Caki2 (cell line): ENCODE data around the gene MDM4. TPM values are rescaled to one million over a fixed set of nuclear protein-coding genes. Genes with fewer than 3 reads are reported as not detected.
A peak's percentile ranks its signal among the peaks of the same experiment; 100 is the strongest.
"Not testable (repeated sequence)": the region's sequence is repeated elsewhere in the genome, so short reads cannot be mapped to it uniquely, and the experiment has no call there.

Experiments
- DNase-seq: peaks from one replicate; pipeline ENCODE4 v3.0.0-alpha.2; 2015; ENCODE audit warnings: low read depth
- in situ Hi-C: cut with HindIII; loops from 2 replicates; pipeline ENCODE4 v1.10.0; 2016; ENCODE audit warnings: low sequenced_read_pairs, low pct_unique_long_range_greater_than_20kb, mixed read lengths
- total RNA-seq: library from RNA; depleted of rRNA; stranded (reverse); fragments of >200 nt; shearing (Covaris generic); gene quantifications from 2 replicates; pipeline ENCODE4 v1.2.3, GENCODE V29; 2014; ENCODE audit warnings: low replicate concordance

Gene MDM4
- total RNA-seq, 1 experiment from 2014 or later, result 1.9 TPM

DNA sequence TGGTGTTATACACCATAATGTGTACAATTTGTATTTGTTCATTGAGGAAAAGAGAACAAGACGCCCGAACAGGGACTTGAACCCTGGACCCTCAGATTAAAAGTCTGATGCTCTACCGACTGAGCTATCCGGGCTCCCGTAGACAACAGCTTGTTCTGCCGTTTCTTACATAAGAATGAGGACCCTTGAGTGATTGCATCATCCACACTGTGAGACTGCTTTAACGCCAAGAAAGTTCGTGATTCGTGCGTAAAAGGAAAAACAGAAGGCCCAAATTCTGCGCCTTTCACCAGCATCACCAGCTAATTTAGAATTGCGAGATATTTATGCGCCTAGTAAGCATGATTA is 9.3 kb upstream of the MDM4 start:
- DNase-seq, result peak; percentile 89
- in situ Hi-C loops, result no loop called here

DNA sequence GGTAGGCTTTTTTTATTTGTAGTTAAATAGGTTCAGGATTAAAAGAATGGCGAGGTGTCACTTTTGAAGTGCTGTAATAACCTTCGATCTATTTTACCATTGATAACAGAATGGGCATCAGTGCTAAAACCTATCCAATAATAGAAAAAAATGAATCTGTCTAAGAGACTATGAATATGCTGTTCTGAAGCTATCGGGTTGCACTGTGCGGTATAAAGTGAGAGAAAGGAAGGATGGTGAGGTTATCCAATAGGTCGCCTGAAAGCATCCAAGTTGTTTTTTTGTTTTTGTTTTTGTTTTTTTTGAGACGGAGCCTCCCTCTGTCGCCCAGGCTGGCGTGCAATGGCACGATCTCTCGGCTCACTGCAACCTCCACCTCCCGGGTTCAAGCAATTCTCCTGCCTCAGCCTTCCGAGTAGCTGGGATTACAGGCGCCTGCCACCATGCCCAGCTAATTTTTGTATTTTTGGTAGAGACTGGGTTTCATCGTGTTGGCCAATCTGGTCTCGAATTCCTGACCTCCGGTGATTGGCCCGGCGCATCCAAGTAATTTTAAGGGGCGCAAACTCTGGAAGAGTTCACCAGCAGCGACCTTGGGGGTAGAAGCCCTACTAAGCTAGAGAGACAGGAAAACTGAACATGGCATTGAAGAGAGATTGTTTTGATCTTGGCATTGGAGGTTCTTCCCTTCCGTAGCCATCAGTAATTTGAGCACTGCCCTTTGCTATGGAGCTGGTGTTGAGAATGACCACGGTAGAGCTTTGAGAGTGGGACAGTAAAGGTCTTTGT is 8.7 kb upstream of the MDM4 start:
- peak; percentile 76 for DNase-seq
- in situ Hi-C loops, result no loop called here

DNA sequence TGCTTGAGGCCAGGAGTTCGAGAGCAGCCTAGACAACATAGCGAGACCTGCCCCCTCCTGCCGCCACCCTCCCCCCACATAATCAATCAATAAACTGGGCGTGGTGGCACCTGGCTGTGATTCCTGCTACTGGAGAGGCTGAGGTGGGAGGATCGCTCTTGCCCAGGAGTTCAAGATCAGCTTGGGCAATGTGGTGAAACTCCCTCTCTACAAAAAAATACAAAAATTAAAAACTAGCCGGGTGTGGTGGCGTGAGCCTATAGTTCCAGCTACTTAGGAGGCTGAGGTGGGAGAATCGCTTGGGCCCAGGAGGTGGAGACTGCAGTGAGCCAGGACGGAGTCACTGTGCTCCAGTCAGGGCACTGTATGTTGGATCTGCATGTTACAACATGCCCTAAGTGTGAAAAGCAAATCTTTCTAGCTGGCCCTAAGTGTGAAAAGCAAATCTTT is 7.0 kb upstream of the MDM4 start:
- in situ Hi-C loops, result no loop called here
- DNase-seq, result no peak

- DNase-seq, result no peak
- in situ Hi-C loops, result no loop called here
These were observed 4.8 kb upstream of the MDM4 start for GRCh38 chr1:204511366-204511765.

DNA sequence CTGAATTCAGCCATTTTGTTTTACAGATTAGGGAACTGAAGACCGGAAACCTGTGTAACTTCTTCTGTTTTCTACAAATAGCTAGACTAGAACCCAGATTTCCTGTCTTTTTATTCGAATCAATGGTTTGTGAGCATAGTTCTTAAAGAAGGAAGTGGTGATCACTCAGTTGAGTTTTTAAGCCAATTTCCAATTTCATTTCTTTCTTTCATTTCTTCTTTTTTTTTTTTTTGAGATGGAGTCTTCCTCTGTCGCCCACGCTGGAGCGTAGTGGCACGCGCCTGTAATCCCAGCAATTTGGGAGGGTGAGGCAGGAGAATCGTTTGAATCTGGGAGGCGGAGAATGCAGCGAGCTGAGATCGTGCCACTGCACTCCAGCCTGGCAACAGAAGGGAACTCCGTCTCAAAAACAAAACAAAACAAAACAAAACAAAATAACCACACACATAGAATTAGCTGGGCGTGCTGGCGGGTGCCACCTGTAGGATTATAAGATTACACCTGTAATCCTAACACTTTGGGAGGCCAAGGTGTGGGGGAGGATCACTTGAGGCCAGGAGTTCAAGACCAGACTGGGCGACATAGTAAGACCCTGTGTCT is 3.0 kb upstream of the MDM4 start:
- in situ Hi-C loops, result no loop called here

DNA sequence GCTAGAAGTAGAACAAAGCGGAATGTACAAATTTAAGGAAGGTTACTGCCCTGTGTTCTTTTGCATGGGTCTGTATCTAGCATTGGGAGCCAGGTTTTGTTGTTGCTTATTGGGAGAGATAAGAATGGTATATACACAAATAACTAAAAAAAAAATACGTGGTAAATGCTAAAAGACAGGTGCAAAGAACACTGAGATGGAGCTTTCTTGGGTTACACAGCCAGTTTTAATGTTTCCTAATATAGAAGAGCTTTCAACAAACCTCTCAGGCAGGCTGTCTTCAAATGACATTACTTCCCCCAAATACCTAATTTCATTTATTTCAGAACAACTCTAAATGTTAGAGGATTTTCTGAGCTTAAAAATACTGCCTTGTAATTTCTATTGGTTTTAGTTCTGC is 1.4 kb upstream of the MDM4 start:
- DNase-seq, result no peak
- in situ Hi-C loops, result no loop called here

More for the DNA sequence above, 3.0 kb upstream of the MDM4 start:
- no peak for DNase-seq

DNA sequence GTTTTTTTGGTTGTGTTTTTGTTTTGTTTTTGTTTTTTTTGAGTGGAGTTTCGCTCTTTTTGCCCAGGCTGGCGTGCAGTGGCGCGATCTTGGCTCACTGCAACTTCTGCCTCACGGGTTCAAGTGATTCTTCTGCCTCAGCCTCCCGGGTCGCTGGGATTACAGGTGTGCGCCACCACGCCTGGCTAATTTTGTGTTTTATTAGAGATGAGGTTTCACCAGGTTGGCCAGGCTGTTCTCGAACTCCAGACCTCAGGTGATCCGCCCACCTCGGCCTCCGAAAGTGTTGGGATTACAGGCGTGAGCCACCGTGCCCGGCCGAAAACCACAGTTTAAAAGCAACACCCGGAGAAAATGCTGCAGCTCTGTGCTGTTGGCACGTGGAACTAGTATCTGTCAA is 1.2 kb downstream of the MDM4 start:
- in situ Hi-C loops, result not testable (repeated sequence)

DNA sequence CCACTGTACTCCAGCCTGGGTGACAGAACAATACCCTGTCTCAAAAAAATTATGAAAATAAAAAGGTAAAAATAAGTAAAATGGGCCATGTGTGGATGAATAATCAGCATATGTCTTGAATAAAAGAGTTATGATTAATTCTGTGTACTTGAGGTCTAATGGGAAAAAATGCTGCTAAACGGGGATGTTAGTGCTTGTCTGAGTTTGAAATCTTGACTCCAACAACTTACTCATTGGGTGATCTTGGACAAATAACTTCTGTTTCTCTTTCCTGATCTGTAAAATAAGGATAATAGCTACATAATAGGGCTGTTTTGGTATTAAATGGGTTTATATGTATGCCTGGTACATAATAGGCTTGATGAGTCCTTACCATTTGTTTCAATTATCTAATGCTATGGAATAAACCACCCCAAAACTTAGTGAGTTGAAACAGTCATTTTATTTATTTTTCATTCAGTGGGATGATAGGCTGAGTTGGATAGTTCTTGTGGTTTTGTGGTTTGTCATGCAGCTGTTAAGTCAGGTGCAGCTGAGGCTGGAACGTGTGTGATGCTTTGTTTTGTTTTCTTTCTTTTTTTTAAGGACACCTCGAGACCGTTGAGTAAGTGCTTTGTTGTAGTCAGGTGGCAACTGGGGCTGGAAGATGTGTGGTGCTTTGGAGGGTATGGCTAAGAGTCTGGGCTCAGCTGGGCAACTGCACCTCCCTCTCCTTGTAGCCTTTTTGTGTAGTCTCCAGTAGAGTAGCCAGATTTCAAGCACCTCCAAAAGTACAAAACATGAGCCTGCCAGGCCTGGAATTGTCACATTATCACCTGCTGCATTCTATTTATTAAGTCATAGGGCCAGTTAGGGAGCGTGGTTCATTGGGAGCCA is 4.9 kb downstream of the MDM4 start:
- in situ Hi-C loops, result no loop called here
- DNase-seq, result peak; percentile 91

More for the DNA sequence above, 1.2 kb downstream of the MDM4 start:
- DNase-seq, result not testable (repeated sequence)

DNA sequence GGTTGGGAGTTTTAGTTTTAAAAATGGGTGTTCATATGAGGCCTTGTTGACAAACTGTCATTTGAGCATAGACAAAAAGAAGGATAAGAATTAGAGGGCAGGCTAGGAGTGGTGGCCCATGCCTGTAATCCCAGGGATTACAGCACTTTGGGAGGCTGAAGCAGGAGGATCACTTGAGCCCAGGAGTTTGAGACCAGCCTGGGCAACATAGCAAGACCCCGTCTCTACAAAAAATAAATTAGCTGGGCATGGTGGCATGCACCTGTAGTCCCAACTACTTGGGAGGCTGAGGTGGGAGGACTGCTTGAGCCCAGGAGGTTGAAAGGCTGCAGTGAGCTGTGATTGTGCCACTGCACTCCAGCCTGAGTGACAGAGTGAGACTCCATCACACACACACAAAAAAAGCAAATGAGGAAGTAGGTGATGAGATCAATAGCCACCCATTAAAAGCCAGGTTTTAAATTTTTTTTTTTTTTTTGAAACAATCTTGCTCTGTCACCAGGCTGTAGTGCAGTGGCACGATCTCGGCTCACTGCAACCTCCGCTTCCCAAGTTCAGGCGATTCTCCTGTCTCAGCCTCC is 5.8 kb downstream of the MDM4 start:
- in situ Hi-C loops, DNase-seq: not testable (repeated sequence)

DNA sequence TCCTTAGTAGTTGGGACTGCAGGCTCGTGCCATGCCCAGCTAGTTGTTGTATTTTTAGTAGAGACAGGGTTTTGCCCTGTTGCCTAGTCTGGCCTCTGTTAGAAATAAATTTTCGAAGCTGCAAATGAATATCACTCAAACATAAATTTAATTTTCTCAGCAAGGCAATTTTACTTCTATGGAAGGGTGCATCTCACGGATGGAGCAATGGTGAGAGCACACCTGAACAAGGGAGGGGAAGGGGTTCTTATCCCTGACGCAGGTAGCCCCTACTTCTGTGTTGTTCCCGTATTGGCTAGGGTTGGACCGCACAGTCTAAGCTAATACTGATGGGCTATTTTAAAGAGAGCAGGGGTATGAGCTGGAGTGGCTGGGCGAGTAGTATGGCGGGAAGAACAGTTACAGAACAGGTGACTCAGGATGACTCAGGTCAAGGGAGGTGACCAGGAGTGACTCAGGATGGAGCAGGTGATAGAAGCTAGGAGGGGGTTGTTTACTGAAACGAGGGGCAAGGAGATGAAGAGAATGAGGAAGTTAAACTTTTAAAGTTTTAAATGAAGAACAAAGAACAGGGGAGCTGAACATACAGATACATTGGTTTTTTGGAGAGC is 7.5 kb downstream of the MDM4 start:
- peak; percentile 75 for DNase-seq
- in situ Hi-C loops, result no loop called here

DNA sequence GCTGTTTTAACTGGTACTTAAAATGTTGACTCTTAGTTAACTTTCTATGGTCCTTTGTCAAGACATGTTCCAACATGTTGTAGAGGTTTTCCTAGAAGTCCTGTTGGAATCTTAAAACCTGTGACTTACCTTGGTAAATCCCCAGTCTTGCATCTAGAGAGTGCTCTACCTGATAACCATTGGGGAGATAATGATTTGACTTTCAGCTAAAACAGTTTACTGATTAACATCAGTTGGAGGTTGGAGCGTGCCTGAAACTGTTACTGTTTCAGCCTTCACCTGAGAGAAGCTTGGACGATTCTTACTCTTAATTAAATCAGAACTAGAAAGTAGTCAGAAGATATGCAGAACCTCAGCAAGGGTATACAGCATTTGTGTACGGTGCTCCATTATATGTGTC is 8.8 kb downstream of the MDM4 start:
- no peak for DNase-seq
- in situ Hi-C loops, result no loop called here

- DNase-seq, result no peak
- in situ Hi-C loops, result no loop called here
These were observed 12.0 kb downstream of the MDM4 start for GRCh38 chr1:204528241-204528640.

- in situ Hi-C loops, result no loop called here
- no peak for DNase-seq
These were observed 12.5 kb downstream of the MDM4 start for GRCh38 chr1:204528677-204529076.

DNA sequence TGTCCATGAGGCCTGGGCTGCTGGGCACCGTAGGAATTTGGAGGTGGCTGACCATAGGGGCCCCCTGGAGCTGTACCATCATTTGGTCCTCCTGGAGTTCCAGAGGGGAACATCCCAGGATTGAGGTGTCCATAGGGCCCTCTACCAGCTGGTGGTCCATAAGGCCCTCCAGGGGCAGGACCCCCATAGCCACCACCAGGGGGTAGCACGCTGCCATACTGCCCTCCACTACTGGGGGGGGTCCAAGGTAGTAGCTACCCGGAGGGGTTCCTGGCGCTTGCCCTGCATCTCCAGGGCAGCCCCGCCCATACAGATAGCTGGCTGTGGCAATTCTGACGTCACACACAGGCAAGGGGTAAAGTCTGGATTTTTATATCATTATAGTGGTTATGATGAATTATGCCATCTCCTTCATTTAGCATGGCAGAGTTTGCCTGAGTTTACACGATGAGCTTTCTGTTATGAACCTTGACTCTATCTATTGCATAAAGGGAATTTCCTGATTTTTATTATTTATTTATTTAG is 13.2 kb downstream of the MDM4 start:
- no peak for DNase-seq
- in situ Hi-C loops, result no loop called here

DNA sequence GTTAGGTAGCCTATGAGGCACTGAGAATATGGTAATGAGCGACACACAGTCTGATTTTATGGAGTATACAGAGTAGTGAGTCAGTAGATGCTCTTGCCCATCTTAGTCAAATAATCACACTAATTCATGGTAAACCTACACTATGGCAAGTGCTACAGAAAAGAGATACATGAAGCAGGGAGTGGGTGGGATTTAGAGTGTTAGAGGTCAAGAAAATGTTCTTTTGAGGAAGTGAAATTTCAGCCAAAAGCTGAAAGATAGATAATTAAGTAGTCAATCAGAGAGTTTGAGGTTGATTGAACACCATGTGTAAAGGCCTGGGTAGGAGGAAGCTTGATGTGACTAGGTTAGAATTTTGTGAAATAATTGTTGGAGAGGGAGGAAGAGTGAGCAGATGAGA is 14.7 kb downstream of the MDM4 start:
- DNase-seq, result no peak
- in situ Hi-C loops, result no loop called here

- no peak for DNase-seq
- in situ Hi-C loops, result no loop called here
These were observed 16.6 kb downstream of the MDM4 start for GRCh38 chr1:204532832-204533231.

GRCh38 chr1:204541626-204542025 is 25.4 kb downstream of the MDM4 start:
- no peak for DNase-seq
- in situ Hi-C loops, result no loop called here

DNA sequence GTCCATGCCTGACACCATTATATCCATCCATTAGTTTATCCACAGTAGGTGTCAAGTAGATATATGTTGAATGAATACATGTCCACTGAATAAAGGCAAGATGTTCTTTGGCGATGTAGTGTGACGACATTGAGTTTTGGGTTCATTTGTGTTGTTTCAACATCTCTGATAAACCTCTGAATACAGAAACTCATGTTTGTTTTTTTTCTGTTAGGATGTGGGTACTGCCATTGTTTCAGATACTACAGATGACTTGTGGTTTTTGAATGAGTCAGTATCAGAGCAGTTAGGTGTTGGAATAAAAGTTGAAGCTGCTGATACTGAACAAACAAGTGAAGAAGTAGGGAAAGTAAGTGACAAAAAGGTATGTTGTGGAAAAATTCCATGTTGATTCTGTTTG is 28.1 kb downstream of the MDM4 start:
- in situ Hi-C loops, result no loop called here
- peak; percentile 16 for DNase-seq
